ENCODE measurements around the gene FOXN3.
A peak's percentile ranks its signal among the peaks of the same experiment; 100 is the strongest.

FOXN3 gene

GRCh38 chr14:89388853-89389252, 28.2 kb downstream of the FOXN3 start:
- DNase-seq = no peak
- no peaks in the 10 kb centered on the region for H3K27me3 ChIP-seq (replicated peaks)

GRCh38 chr14:89387922-89388685, 28.9 kb downstream of the FOXN3 start:
- Histone ChIP-seq H3K27me3 (replicated peaks) (no peaks in the 10 kb centered on the region), H3K4me3 (ENCODE audit: low read depth, low read length) (no peak overlapping the region), H3K27ac (no peak overlapping the region), H3K36me3 (replicated peaks) (no peaks in the 10 kb centered on the region)
- in situ Hi-C loops (cut with HindIII; ENCODE audit: low pct_ligation_motif_present, low sequenced_read_pairs) = no loop called here
- no peak for TF ChIP-seq CTCF (IDR thresholded peaks at IDR 0.05; ENCODE audit: low read depth, low read length, missing control alignments)
- DNase-seq = no peak

More at GRCh38 chr14:89388853-89389252, 28.2 kb downstream of the FOXN3 start:
- no peak overlapping the region for H3K27ac ChIP-seq
- no peak overlapping the region for H3K4me3 ChIP-seq (ENCODE audit: low read depth, low read length)
- no peaks in the 10 kb centered on the region for H3K36me3 ChIP-seq (replicated peaks)
- peak; percentile 54 for TF ChIP-seq CTCF (IDR thresholded peaks at IDR 0.05; ENCODE audit: low read depth, low read length, missing control alignments)
- in situ Hi-C loops (cut with HindIII; ENCODE audit: low pct_ligation_motif_present, low sequenced_read_pairs) = no loop called here

GRCh38 chr14:89386212-89386886, 30.7 kb downstream of the FOXN3 start:
- no peaks in the 10 kb centered on the region for H3K27me3 ChIP-seq (replicated peaks)

GRCh38 chr14:89384636-89385035, 32.4 kb downstream of the FOXN3 start:
- no peak for DNase-seq
- in situ Hi-C loops (cut with HindIII; ENCODE audit: low pct_ligation_motif_present, low sequenced_read_pairs) = no loop called here

More at GRCh38 chr14:89386212-89386886, 30.7 kb downstream of the FOXN3 start:
- H3K27ac ChIP-seq = no peak overlapping the region
- in situ Hi-C loops (cut with HindIII; ENCODE audit: low pct_ligation_motif_present, low sequenced_read_pairs) = no loop called here
- peak; percentile 41 for DNase-seq
- no peaks in the 10 kb centered on the region for H3K36me3 ChIP-seq (replicated peaks)
- no peak overlapping the region for H3K4me3 ChIP-seq (ENCODE audit: low read depth, low read length)
- TF ChIP-seq CTCF (IDR thresholded peaks at IDR 0.05; ENCODE audit: low read depth, low read length, missing control alignments) = no peak

GRCh38 chr14:89384023-89384422, 33.0 kb downstream of the FOXN3 start:
- Histone ChIP-seq H3K27ac (no peak overlapping the region), H3K36me3 (replicated peaks) (no peaks in the 10 kb centered on the region), H3K27me3 (replicated peaks) (no peaks in the 10 kb centered on the region), H3K4me3 (ENCODE audit: low read depth, low read length) (no peak overlapping the region)
- in situ Hi-C loops (cut with HindIII; ENCODE audit: low pct_ligation_motif_present, low sequenced_read_pairs) = no loop called here
- DNase-seq = no peak
- TF ChIP-seq CTCF (IDR thresholded peaks at IDR 0.05; ENCODE audit: low read depth, low read length, missing control alignments) = no peak

More at GRCh38 chr14:89384636-89385035, 32.4 kb downstream of the FOXN3 start:
- Histone ChIP-seq H3K36me3 (replicated peaks) (no peaks in the 10 kb centered on the region), H3K4me3 (ENCODE audit: low read depth, low read length) (no peak overlapping the region), H3K27ac (no peak overlapping the region), H3K27me3 (replicated peaks) (no peaks in the 10 kb centered on the region)
- TF ChIP-seq CTCF (IDR thresholded peaks at IDR 0.05; ENCODE audit: low read depth, low read length, missing control alignments) = no peak
